ENCODE results near the gene ALOX12B. TPM values are rescaled to one million over a fixed set of nuclear protein-coding genes. Genes with fewer than 3 reads are reported as not detected.

Gene ALOX12B
- total RNA-seq, result under 1 TPM in 2 of 8 experiments, not detected in 6; 0.13 to 0.16 TPM

GRCh38 chr17:8087075-8087951 lies at the start of gene ALOX12B:
ALOX12B (minus strand) TSS chr17:8087716; CDS start chr17:8087442, 274 bp downstream.
- Histone ChIP-seq H3K4me3 (no peak within 1 kb of the TSS), H3K27ac (no peak within 1 kb of the TSS), H3K4me1 (replicated peaks in 1 of 2) (no peaks in the 10 kb centered on the region)
- in situ Hi-C loops (cut with MboI; ENCODE audit: low pct_unique_long_range_greater_than_20kb in 2 of 9, low sequenced_read_pairs in 9 of 9, unreplicated experiment in 9 of 9), result loop anchor here in 2 of 9 experiments (25.0 kb wide), 1 partner anchor 700 kb away; the partner anchor contains the start of gene MFSD6L (in 2 of the 2)
- 20 to 92% (median 74%) methylated on average over 1 to 9 of the region's 20 CpGs; no CpG with 5 or more reads in 2 of the 10 experiments for WGBS, 10 experiments
- ATAC-seq (replicated peaks in 6 of 8), result peak in 3 of 8 experiments; percentile 70 to 93 (median 79)

GRCh38 chr17:8133941-8134340 lies 46.4 kb upstream of the ALOX12B start:
- peaks cover 5 to 9% of the 10 kb centered on the region in 2 donors for H3K4me1 ChIP-seq (replicated peaks in 1 of 2)
- 0 to 100% (median 79%) methylated on average over 1 to 3 of the region's 4 CpGs; no CpG with 5 or more reads in 5 of the 10 experiments for WGBS, 10 experiments
- no peak overlapping the region for H3K4me3 ChIP-seq
- no peak overlapping the region for H3K27ac ChIP-seq
- no peak for ATAC-seq (replicated peaks in 6 of 8)
- in situ Hi-C loops (cut with MboI; ENCODE audit: low pct_unique_long_range_greater_than_20kb in 2 of 9, low sequenced_read_pairs in 9 of 9, unreplicated experiment in 9 of 9), result no loop called here

GRCh38 chr17:8133399-8133798 lies 45.9 kb upstream of the ALOX12B start:
- 60 to 80% (median 69%) methylated on average over 1 to 4 of the region's 12 CpGs; no CpG with 5 or more reads in 6 of the 10 experiments for WGBS, 10 experiments

GRCh38 chr17:8131844-8132441 lies 44.4 kb upstream of the ALOX12B start:
- in situ Hi-C loops (cut with MboI; ENCODE audit: low pct_unique_long_range_greater_than_20kb in 2 of 9, low sequenced_read_pairs in 9 of 9, unreplicated experiment in 9 of 9), result no loop called here
- H3K4me1 ChIP-seq (replicated peaks in 1 of 2), result peaks cover 2 to 9% of the 10 kb centered on the region in 2 donors
- H3K4me3 ChIP-seq, result no peak overlapping the region
- 42 to 90% (median 81%) methylated on average over 1 to 3 of the region's 3 CpGs; no CpG with 5 or more reads in 5 of the 10 experiments for WGBS, 10 experiments
- no peak for ATAC-seq (replicated peaks in 6 of 8)
- no peak overlapping the region for H3K27ac ChIP-seq

More at GRCh38 chr17:8133399-8133798, 45.9 kb upstream of the ALOX12B start:
- Histone ChIP-seq H3K27ac (no peak overlapping the region), H3K4me1 (replicated peaks in 1 of 2) (peaks cover 5 to 9% of the 10 kb centered on the region in 2 donors), H3K4me3 (no peak overlapping the region)
- in situ Hi-C loops (cut with MboI; ENCODE audit: low pct_unique_long_range_greater_than_20kb in 2 of 9, low sequenced_read_pairs in 9 of 9, unreplicated experiment in 9 of 9), result no loop called here
- ATAC-seq (replicated peaks in 6 of 8), result peak in 5 of 8 experiments; percentile 56 to 70 (median 66)

GRCh38 chr17:8128125-8128784 lies 40.7 kb upstream of the ALOX12B start:
- in situ Hi-C loops (cut with MboI; ENCODE audit: low pct_unique_long_range_greater_than_20kb in 2 of 9, low sequenced_read_pairs in 9 of 9, unreplicated experiment in 9 of 9), result no loop called here
- WGBS, 10 experiments, result 71 to 92% (median 86%) methylated on average over 6 to 14 of the region's 14 CpGs
- ATAC-seq (replicated peaks in 6 of 8), result no peak
- Histone ChIP-seq H3K4me3 (peak overlapping the region in 2 of 5 donors; percentile 49 to 50), H3K27ac (no peak overlapping the region), H3K4me1 (replicated peaks in 1 of 2) (peaks cover 9 to 20% of the 10 kb centered on the region in 2 donors)

- in situ Hi-C loops (cut with MboI; ENCODE audit: low pct_unique_long_range_greater_than_20kb in 2 of 9, low sequenced_read_pairs in 9 of 9, unreplicated experiment in 9 of 9), result no loop called here
- peak overlapping the region; percentile 49 to 74 (median 50) for H3K4me3 ChIP-seq
- peak overlapping the region; percentile 27 to 31 for H3K27ac ChIP-seq
- peak; percentile 33 to 63 (median 51) for ATAC-seq (replicated peaks in 6 of 8)
- H3K4me1 ChIP-seq (replicated peaks in 1 of 2), result peaks cover 6 to 20% of the 10 kb centered on the region in 2 donors
- WGBS, 10 experiments, result 0 to 11% (median 1%) methylated on average over 1 to 12 of the region's 45 CpGs; no CpG with 5 or more reads in 4 of the 10 experiments
These were observed 39.1 kb upstream of the ALOX12B start for GRCh38 chr17:8126491-8127066.

- Histone ChIP-seq H3K4me1 (replicated peaks in 1 of 2) (peaks cover 6 to 20% of the 10 kb centered on the region in 2 donors), H3K27ac (peak overlapping the region; percentile 30 to 75), H3K4me3 (peak overlapping the region; percentile 49 to 74 (median 50))
- 0 to 3% (median 0%) methylated on average over 1 to 10 of the region's 35 CpGs; no CpG with 5 or more reads in 3 of the 10 experiments for WGBS, 10 experiments
- peak; percentile 0 to 23 (median 5) for ATAC-seq (replicated peaks in 6 of 8)
- in situ Hi-C loops (cut with MboI; ENCODE audit: low pct_unique_long_range_greater_than_20kb in 2 of 9, low sequenced_read_pairs in 9 of 9, unreplicated experiment in 9 of 9), result no loop called here
These were observed 38.5 kb upstream of the ALOX12B start for GRCh38 chr17:8125947-8126490.

- peak; percentile 11 to 36 (median 20) for ATAC-seq (replicated peaks in 6 of 8)
- H3K4me1 ChIP-seq (replicated peaks in 1 of 2), result peaks cover 6 to 20% of the 10 kb centered on the region in 2 donors
- WGBS, 10 experiments, result 0 to 10% (median 1%) methylated on average over 1 to 19 of the region's 40 CpGs; no CpG with 5 or more reads in 6 of the 10 experiments
- H3K27ac ChIP-seq, result peak overlapping the region; percentile 30 to 75
- in situ Hi-C loops (cut with MboI; ENCODE audit: low pct_unique_long_range_greater_than_20kb in 2 of 9, low sequenced_read_pairs in 9 of 9, unreplicated experiment in 9 of 9), result no loop called here
- peak overlapping the region; percentile 49 to 74 (median 50) for H3K4me3 ChIP-seq
These were observed 37.8 kb upstream of the ALOX12B start for GRCh38 chr17:8125154-8125946.

GRCh38 chr17:8124350-8125153 lies 37.0 kb upstream of the ALOX12B start:
- 0 to 24% (median 5%) methylated on average over 5 to 19 of the region's 24 CpGs; no CpG with 5 or more reads in 5 of the 10 experiments for WGBS, 10 experiments

GRCh38 chr17:8123695-8124349 lies 36.3 kb upstream of the ALOX12B start, which contains the start of gene HES7:
HES7 (minus strand) TSS chr17:8124106; CDS start chr17:8124084, 22 bp downstream.
- H3K4me1 ChIP-seq (replicated peaks in 1 of 2), result peaks cover 6 to 20% of the 10 kb centered on the region in 2 donors
- WGBS, 10 experiments, result 0% methylated on average over 1 to 5 of the region's 29 CpGs; no CpG with 5 or more reads in 8 of the 10 experiments
- in situ Hi-C loops (cut with MboI; ENCODE audit: low pct_unique_long_range_greater_than_20kb in 2 of 9, low sequenced_read_pairs in 9 of 9, unreplicated experiment in 9 of 9), result no loop called here
- H3K4me3 ChIP-seq, result peak within 1 kb of the TSS; percentile 49 to 74 (median 56)
- ATAC-seq (replicated peaks in 6 of 8), result no peak
- no peak within 1 kb of the TSS for H3K27ac ChIP-seq

More at GRCh38 chr17:8124350-8125153, 37.0 kb upstream of the ALOX12B start:
- H3K4me1 ChIP-seq (replicated peaks in 1 of 2), result peaks cover 6 to 20% of the 10 kb centered on the region in 2 donors
- H3K27ac ChIP-seq, result no peak overlapping the region
- peak overlapping the region; percentile 49 to 74 (median 50) for H3K4me3 ChIP-seq
- in situ Hi-C loops (cut with MboI; ENCODE audit: low pct_unique_long_range_greater_than_20kb in 2 of 9, low sequenced_read_pairs in 9 of 9, unreplicated experiment in 9 of 9), result no loop called here
- ATAC-seq (replicated peaks in 6 of 8), result no peak

Data from motor neuron (in vitro differentiated cells).